Left ventricle myocardium inferior (tissue), 1 donor: Measurements from ENCODE around the gene CDH26. TPM values are rescaled to one million over a fixed set of nuclear protein-coding genes. Genes with fewer than 3 reads are reported as not detected.
A peak's percentile ranks its signal among the peaks of the same experiment; 100 is the strongest.

ENCODE experiments used
- DNase-seq: peaks from one replicate; pipeline ENCODE4 v3.0.0-alpha.2; 2020
- H3K27ac ChIP-seq: fragments of 200-600 bp; replicated peaks from 2 replicates; pipeline ENCODE4 v1.8.0; 2021
- H3K27me3 ChIP-seq: fragments of 200-600 bp; 2 replicates; pipeline ENCODE4 v1.8.0; 2021; ENCODE audit warnings: low read depth
- H3K36me3 ChIP-seq: fragments of 200-600 bp; 2 replicates; pipeline ENCODE4 v1.8.0; 2021
- H3K4me1 ChIP-seq: fragments of 200-600 bp; 2 replicates; pipeline ENCODE4 v1.8.0; 2021
- H3K4me3 ChIP-seq: fragments of 200-600 bp; 2 replicates; pipeline ENCODE4 v1.8.0; 2021; ENCODE audit warnings: mild to moderate bottlenecking, moderate library complexity
- H3K9me3 ChIP-seq: fragments of 200-600 bp; replicated peaks from 2 replicates; pipeline ENCODE4 v1.8.0; 2021
- intact Hi-C: fragments of 100-400 bp; cut with micrococcal nuclease; formaldehyde crosslinking; loops from one replicate; pipeline ENCODE4 v1.11.0; 2022
- total RNA-seq: library from RNA; stranded (reverse); fragmentation: NEBNext Ultra II Directional; extraction: Animal tissue kit (Norgen Biotek cat#: 25700); gene quantifications from one replicate; pipeline ENCODE4 v1.2.1, GENCODE V29; 2021
- TF ChIP-seq, protein P1 (sequence below): fragments of 200-600 bp; IDR thresholded peaks from 2 replicates; pipeline ENCODE4 v1.8.0; 2021; ENCODE audit warnings: antibody characterized with exemption, mild to moderate bottlenecking, borderline replicate concordance
- donor health status: DM: no; HTN: yes; CAD: no; lungs with severe emphysema.

The CDH26 gene
- total RNA-seq, 1 donor from 2014 or later = 1.3 TPM

DNA sequence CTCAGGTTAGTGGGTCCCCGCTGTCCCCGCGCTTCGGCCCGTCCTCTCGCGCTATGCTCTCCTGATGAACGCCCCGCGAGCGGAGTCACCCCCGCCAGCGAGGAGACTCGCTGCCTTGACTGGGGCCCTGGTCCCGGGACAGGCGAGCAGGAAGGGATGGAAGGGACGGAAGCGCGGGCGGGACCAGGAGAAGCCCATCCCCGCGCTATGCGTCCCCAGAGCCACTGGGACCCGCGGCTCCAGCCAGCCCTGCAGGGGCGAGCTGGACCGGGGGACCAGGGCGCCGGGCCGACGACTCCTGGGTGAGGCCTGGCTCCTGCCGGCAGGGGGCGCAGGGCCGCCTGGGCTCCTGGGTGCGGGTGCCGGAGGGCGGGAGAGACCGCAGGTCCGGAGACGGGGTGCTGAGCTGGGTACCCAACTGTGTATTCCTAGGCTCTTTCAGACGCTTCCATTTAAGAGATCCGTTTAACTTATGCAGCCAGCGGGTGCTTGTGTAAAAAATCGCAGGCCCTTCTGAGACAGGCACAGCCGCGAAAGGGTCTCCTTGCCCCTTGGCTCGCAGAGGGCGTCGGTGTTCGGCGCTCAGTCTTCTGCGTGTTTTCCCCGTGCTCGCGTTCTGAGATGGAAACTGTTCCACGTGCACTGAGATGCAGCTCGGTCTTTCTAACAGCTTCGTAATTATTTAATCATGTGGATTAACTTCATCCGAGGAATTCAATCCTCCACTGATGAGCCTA, 24.2 kb upstream of the CDH26 start:
- peak; percentile 86 for DNase-seq
- peaks cover 50% of the 10 kb centered on the region for H3K4me1 ChIP-seq
- H3K4me3 ChIP-seq = peak overlapping the region; percentile 86
- H3K27ac ChIP-seq = peak overlapping the region; percentile 92
- intact Hi-C loops = no loop called here
- TF ChIP-seq, protein P1, sequence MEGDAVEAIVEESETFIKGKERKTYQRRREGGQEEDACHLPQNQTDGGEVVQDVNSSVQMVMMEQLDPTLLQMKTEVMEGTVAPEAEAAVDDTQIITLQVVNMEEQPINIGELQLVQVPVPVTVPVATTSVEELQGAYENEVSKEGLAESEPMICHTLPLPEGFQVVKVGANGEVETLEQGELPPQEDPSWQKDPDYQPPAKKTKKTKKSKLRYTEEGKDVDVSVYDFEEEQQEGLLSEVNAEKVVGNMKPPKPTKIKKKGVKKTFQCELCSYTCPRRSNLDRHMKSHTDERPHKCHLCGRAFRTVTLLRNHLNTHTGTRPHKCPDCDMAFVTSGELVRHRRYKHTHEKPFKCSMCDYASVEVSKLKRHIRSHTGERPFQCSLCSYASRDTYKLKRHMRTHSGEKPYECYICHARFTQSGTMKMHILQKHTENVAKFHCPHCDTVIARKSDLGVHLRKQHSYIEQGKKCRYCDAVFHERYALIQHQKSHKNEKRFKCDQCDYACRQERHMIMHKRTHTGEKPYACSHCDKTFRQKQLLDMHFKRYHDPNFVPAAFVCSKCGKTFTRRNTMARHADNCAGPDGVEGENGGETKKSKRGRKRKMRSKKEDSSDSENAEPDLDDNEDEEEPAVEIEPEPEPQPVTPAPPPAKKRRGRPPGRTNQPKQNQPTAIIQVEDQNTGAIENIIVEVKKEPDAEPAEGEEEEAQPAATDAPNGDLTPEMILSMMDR = peak; percentile 98
- no peaks in the 10 kb centered on the region for H3K27me3 ChIP-seq
- H3K9me3 ChIP-seq = no peaks in the 10 kb centered on the region
- H3K36me3 ChIP-seq = no peaks in the 10 kb centered on the region

DNA sequence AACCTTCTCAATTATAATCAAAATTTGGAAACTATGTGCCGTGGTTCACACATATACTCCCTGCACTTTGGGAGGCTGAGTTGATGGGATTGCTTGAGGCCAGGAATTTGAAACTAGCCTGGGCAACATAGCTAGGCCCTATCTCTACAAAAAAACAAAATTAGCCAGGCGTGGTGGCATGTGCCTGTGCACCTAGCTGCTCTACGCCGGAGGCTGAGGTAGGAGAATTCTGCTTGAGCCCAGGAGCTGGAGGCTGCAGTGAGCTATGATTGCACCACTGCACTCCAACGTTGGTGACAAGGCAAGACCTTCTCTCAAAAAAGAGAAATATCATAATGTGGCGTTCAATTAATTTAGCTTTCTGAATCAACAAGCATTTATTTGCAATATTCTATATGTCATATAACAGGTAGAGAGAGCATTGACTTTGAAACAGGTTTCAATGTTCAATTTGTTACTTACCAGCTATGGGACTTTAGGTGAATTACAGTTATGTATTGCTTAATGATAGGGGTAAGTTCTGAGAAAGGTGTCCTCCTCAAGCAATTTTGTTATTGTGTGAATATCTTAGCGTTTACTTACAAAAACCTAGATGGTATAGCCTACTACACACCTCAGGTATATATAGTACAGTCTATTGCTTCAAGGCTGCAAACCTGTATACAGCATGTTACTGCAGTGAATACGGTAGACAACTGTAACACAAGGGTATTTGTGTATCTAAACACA, 22.6 kb upstream of the CDH26 start:
- H3K27ac ChIP-seq = peak overlapping the region; percentile 100
- no peaks in the 10 kb centered on the region for H3K36me3 ChIP-seq
- no peak for DNase-seq
- no peaks in the 10 kb centered on the region for H3K27me3 ChIP-seq
- peaks cover 59% of the 10 kb centered on the region for H3K4me1 ChIP-seq
- peak overlapping the region; percentile 85 for H3K4me3 ChIP-seq
- TF ChIP-seq, protein P1 = no peak
- no peaks in the 10 kb centered on the region for H3K9me3 ChIP-seq
- intact Hi-C loops = no loop called here

DNA sequence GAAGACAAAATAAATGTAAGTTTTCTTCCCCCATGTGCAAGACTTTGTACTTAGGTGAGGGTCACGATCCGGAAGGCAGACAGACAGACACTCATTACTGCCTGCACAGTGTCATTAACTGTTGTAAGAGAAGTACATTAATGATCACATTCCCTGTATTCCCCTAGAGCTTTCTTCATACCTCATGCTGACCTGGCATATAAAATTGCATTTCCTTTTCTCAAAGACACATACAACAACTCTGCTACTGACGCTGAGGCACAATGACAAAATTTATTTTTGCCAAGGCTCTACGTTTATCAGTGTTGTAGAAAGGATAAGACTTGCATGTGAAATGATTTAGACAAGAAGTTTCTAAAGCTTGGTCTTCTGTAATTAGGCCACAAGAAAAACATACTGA, 21.8 kb upstream of the CDH26 start:
- intact Hi-C loops = no loop called here
- peak overlapping the region; percentile 100 for H3K27ac ChIP-seq

DNA sequence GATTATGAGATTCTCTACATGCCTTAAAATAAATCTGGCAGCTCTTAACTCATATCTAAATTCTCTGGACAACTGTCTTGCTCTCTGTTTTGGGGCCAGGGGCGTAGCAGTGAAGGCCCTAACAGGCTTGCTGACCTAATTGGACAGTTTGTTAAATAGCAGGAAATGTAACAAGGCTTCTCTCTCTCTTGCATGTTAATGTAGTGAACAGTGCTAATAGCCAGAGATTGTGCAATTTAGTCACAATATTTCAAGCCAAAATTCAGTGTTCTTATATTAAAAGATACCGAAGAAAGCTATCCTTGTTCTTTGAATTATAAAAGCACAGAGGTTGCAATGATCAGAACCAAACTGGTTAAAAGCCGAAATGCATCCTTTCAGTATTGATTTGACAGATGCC, 21.1 kb upstream of the CDH26 start:
- H3K9me3 ChIP-seq = no peaks in the 10 kb centered on the region
- DNase-seq = no peak
- H3K27ac ChIP-seq = peak overlapping the region; percentile 100
- no peaks in the 10 kb centered on the region for H3K27me3 ChIP-seq
- H3K36me3 ChIP-seq = peaks cover 2% of the 10 kb centered on the region
- intact Hi-C loops = no loop called here
- TF ChIP-seq, protein P1 = no peak
- peak overlapping the region; percentile 85 for H3K4me3 ChIP-seq
- peaks cover 72% of the 10 kb centered on the region for H3K4me1 ChIP-seq

More for the DNA sequence above, 21.8 kb upstream of the CDH26 start:
- H3K36me3 ChIP-seq = no peaks in the 10 kb centered on the region
- no peaks in the 10 kb centered on the region for H3K27me3 ChIP-seq
- DNase-seq = no peak
- H3K4me1 ChIP-seq = peaks cover 65% of the 10 kb centered on the region
- H3K4me3 ChIP-seq = peak overlapping the region; percentile 85
- TF ChIP-seq, protein P1 = no peak
- no peaks in the 10 kb centered on the region for H3K9me3 ChIP-seq

DNA sequence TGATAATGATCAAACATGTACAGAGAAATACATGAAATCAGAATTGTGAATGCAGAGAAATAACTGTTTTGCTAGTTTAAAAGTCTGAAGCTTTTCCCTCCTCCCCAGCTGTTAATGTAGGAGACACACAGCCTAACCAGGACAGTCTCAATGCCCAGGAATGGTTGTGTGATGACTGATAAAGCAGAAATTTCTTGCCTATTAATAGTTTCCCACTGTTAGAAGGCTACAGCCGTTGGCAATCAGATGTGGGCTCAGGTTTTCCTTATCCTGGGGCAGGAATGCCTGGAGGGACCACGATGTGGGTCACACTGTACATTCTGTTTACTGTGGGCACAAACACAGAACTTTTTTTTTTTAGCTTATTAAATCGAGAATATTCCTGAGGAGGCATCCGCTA, 20.0 kb upstream of the CDH26 start:
- Histone ChIP-seq H3K27me3 (no peaks in the 10 kb centered on the region), H3K4me3 (peak overlapping the region; percentile 85), H3K9me3 (no peaks in the 10 kb centered on the region), H3K27ac (peak overlapping the region; percentile 100), H3K36me3 (peaks cover 13% of the 10 kb centered on the region), H3K4me1 (peaks cover 78% of the 10 kb centered on the region)
- TF ChIP-seq, protein P1 = no peak
- intact Hi-C loops = no loop called here
- DNase-seq = no peak
